Stomach smooth muscle (tissue), 2 donors: ENCODE measurements around the gene CD4.

Source experiments
- H3K27ac ChIP-seq: one replicate; pipeline ENCODE4 v1.7.0; 2013; ENCODE audit warnings: mild to moderate bottlenecking, low read length, inconsistent platforms
- H3K27me3 ChIP-seq, 2 donors: one replicate each; pipeline ENCODE4 v1.7.0; 2013; ENCODE audit warnings: low read length in 2 of 2; ENCODE audit not compliant: insufficient read depth in 2 of 2, control insufficient read depth in 1 of 2
- H3K36me3 ChIP-seq, 2 donors: one replicate each; pipeline ENCODE4 v1.7.0; 2013; ENCODE audit warnings: low read length in 2 of 2; ENCODE audit not compliant: control insufficient read depth in 2 of 2, insufficient read depth in 2 of 2
- H3K4me1 ChIP-seq: one replicate; pipeline ENCODE4 v1.7.0; 2013; ENCODE audit warnings: low read length; ENCODE audit not compliant: control insufficient read depth, insufficient read depth
- H3K4me3 ChIP-seq, 2 donors: one replicate each; pipeline ENCODE4 v1.7.0; 2013; ENCODE audit warnings: low read length in 2 of 2
- H3K9ac ChIP-seq, 2 donors: one replicate each; pipeline ENCODE4 v1.7.0; 2013; ENCODE audit warnings: low read length in 2 of 2, mild to moderate bottlenecking in 1 of 2
- H3K9me3 ChIP-seq, 2 donors: one replicate each; pipeline ENCODE4 v1.7.0; 2013; ENCODE audit warnings: low read length in 2 of 2; ENCODE audit not compliant: control insufficient read depth in 2 of 2
- donor health status: healthy.
- donor health status: Pancreatic carcinoma.

The CD4 gene

DNA sequence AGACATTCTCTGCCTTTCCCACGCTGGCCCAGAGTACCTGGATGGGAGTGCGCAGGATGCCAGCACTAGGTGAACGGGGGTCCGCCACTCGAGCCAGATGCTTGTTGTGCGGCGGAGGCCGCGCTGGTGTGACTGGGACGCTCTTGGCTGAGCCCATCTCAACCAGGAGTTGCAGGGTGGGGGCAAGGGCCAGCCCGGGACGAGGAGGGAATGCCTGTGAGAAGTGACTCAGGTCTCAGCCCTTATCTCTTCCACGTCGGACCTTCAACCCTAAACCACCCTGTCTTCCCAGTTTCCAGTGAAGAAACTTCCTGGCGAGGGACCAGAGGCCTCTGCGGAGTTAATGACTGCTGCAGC, 61.4 kb downstream of the CD4 start:
- Histone ChIP-seq H3K9ac (no peak overlapping the region), H3K9me3 (no peaks in the 10 kb centered on the region)

DNA sequence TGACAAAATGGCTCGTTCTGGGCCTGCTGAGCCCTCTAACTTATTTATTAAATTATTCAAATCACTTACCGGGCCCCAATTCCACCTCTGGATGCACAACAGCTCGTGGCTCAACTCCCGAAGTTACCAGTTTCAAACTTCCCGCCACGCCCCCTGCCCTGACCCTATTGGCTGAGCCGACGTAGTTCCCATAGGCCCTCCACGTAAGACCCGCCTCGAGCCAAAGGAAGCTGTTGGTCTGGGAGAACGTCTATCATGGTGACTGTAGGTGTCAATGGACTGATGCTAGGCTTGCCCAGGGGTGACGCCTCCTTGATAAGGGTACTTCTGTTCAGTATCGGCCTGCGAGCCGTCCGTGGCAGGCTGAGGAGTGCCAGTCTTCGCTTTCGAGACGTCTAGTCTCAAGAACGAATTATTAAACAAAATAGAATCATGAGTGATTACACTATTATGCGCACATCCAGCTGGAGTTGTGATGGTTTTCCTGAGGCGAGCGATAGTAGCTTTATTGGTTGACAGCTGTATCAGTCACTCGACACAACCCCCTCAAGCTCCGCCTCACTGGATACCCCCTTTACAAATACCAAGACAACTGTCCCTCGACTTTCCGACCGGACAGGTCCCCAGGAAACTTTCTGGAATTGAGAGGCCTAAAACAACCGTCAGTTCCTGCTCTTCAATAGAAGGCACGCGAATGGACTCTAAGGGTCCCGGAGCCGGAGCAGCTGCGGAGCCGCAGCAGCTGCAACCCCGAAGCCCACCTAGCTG, 62.0 kb downstream of the CD4 start, which contains the start of gene CDCA3:
TSS of gene CDCA3 (minus strand) at position 134 of the 768 bp plus-strand sequence. CDS start 334 bp downstream, outside the sequence.
- no peaks in the 10 kb centered on the region for H3K9me3 ChIP-seq
- H3K27ac ChIP-seq, result peak within 1 kb of the TSS; percentile 96
- no peaks in the 10 kb centered on the region for H3K27me3 ChIP-seq
- peaks cover 25% of the 10 kb centered on the region for H3K4me1 ChIP-seq
- H3K36me3 ChIP-seq, result peaks cover 16 to 28% of the 10 kb centered on the region in 2 donors
- H3K9ac ChIP-seq, result peak within 1 kb of the TSS; percentile 66 to 92
- peak within 1 kb of the TSS; percentile 82 to 99 for H3K4me3 ChIP-seq

More for the DNA sequence above, 61.4 kb downstream of the CD4 start:
- Histone ChIP-seq H3K27me3 (no peaks in the 10 kb centered on the region), H3K4me3 (peak overlapping the region in 1 of 2 donors; percentile 99), H3K4me1 (peaks cover 25% of the 10 kb centered on the region), H3K36me3 (peaks cover 16 to 26% of the 10 kb centered on the region in 2 donors), H3K27ac (no peak overlapping the region)

DNA sequence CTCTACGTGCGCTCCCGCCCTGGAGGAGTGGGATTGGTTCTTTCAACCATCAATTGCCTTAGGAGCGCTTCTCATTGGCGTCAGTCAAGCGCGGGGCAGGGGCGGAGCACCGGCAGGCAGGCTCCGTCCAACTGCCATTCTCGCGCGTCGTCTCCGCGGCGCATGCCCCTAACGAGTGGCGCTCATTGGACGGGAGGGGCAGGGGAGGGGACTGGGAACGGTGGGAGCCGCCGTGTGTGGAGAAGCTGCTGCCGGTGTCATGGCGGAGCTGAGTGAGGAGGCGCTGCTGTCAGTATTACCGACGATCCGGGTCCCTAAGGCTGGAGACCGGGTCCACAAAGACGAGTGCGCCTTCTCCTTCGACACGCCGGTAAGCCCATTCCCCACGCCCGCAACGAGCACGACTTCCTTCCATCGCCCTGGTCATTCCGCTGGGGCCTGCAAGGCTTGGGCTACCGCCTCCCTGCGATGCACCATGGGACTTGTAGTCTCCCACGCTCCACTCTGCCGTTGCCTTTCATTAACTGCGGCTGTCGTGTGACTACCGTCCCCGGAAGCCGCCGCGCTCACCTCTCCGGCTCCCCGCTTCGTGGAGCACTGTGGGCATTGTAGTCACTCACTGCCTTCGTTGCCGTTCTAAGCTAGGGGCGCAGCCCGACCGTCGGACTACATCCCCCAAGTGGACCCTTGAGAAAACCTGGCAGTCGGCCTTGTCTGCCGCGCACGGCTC, 62.8 kb downstream of the CD4 start, which contains the start of gene USP5:
TSS of gene USP5 (plus strand) at position 230 of the 730 bp plus-strand sequence. CDS start at position 260, 30 bp downstream.
- H3K9me3 ChIP-seq, result no peaks in the 10 kb centered on the region
- H3K27me3 ChIP-seq, result no peaks in the 10 kb centered on the region
- peak within 1 kb of the TSS; percentile 66 to 92 for H3K9ac ChIP-seq
- peaks cover 17 to 28% of the 10 kb centered on the region in 2 donors for H3K36me3 ChIP-seq
- peak within 1 kb of the TSS; percentile 82 to 99 for H3K4me3 ChIP-seq
- peak within 1 kb of the TSS; percentile 96 for H3K27ac ChIP-seq
- H3K4me1 ChIP-seq, result peaks cover 25% of the 10 kb centered on the region

DNA sequence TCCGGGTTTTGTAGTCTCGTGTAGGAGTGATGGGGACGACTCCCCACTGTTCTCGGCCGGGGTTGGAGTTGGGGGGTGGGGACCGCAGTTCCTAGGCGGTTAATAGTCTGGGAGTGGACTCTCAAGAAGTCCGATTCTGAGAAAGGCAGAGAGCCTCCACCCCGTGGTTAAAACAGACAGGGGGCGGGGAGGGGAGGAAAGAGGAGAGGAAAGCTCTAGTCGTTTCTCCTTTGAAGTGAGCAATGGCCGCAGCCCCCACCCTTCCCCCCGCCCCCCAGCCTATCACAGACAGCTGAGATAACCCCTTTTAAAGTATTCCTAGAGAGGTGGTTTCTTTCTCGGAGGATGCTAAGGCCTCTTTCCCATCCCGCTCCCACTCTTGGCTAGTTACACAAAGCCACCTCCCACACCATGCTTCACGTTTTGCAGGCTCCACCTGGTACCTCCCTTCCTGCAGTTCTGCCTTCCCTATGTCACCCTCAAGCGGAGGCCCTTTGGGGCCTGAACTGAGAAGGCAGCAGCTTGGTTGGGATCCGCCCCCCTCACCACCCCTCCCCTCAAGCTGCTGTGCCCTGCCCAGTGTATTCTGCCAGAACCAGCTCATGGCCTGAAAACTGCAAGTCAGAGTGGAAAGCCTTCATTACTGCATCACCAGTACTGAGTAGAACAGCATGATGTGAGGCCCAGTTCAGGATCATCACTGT, 63.5 kb downstream of the CD4 start:
- H3K27me3 ChIP-seq, result no peaks in the 10 kb centered on the region
- H3K4me1 ChIP-seq, result peaks cover 25% of the 10 kb centered on the region
- peak overlapping the region; percentile 96 for H3K27ac ChIP-seq
- H3K9me3 ChIP-seq, result no peaks in the 10 kb centered on the region
- H3K4me3 ChIP-seq, result peak overlapping the region; percentile 62 to 99
- H3K9ac ChIP-seq, result peak overlapping the region; percentile 54 to 66
- H3K36me3 ChIP-seq, result peaks cover 23 to 26% of the 10 kb centered on the region in 2 donors

DNA sequence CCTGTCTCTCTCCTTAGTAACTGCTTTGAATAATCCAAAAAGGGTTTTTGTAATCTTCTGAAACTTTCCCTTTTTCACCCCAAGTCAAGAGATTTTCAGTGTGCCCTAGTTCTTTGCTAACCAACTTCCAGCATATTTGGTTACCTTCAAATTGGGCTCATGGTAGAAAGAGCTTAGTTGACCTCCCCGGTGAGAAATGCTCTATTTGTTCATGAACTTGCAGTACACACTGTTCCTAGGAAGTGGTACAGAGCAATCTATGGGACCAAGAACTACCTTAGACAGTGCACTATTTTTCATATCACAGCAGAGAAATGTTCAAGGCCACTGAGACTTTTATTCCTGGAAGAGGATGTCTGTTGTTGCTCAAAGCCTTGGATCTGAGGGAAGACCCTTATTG, 64.3 kb downstream of the CD4 start:
- Histone ChIP-seq H3K4me1 (peaks cover 25% of the 10 kb centered on the region), H3K9ac (peak overlapping the region; percentile 54 to 66), H3K27me3 (no peaks in the 10 kb centered on the region), H3K4me3 (no peak overlapping the region), H3K36me3 (peaks cover 32 to 33% of the 10 kb centered on the region in 2 donors), H3K9me3 (no peaks in the 10 kb centered on the region), H3K27ac (peak overlapping the region; percentile 96)

DNA sequence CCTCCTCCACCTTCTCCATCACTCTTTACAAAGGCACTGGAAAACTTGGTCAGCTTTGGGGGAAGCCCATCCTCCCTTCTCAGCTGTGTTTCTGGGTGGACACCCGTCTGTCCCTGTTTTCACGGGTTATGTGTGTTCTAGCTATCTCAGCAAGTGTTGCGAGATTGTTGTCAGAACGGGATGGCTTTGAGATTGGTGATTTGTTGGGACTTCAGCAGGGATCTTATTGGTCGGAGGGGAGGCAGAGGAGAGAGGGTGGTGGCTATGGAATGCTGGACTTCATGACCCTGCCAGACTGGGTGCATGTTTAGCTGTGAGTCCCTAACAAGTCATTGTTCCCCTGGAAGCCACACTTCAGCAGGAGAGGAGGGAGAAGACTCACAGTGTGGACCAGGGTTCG, 64.7 kb downstream of the CD4 start:
- Histone ChIP-seq H3K4me1 (peaks cover 25% of the 10 kb centered on the region), H3K9me3 (no peaks in the 10 kb centered on the region), H3K36me3 (peaks cover 34 to 36% of the 10 kb centered on the region in 2 donors), H3K4me3 (no peak overlapping the region), H3K9ac (peak overlapping the region in 1 of 2 donors; percentile 43), H3K27ac (peak overlapping the region; percentile 96), H3K27me3 (no peaks in the 10 kb centered on the region)

DNA sequence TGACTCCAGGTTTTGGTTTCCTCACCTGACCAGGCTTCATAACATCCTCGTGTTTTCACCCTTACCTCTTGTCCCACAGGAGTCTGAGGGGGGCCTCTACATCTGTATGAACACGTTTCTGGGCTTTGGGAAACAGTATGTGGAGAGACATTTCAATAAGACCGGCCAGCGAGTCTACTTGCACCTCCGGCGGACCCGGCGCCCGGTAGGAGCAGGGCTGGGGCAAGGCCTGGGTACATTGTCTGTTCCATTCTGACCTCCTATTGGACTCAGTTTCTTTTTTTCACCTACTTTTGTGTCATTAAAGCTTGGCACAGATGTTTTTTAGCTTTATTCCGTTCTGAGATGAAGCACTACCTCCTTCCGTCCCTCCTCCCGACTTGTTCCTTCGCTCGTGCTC, 66.0 kb downstream of the CD4 start:
- peak overlapping the region; percentile 24 for H3K27ac ChIP-seq
- H3K4me1 ChIP-seq, result peaks cover 25% of the 10 kb centered on the region
- no peak overlapping the region for H3K9ac ChIP-seq
- no peak overlapping the region for H3K4me3 ChIP-seq
- H3K9me3 ChIP-seq, result no peaks in the 10 kb centered on the region
- H3K27me3 ChIP-seq, result no peaks in the 10 kb centered on the region
- H3K36me3 ChIP-seq, result peaks cover 43% of the 10 kb centered on the region in 2 donors

DNA sequence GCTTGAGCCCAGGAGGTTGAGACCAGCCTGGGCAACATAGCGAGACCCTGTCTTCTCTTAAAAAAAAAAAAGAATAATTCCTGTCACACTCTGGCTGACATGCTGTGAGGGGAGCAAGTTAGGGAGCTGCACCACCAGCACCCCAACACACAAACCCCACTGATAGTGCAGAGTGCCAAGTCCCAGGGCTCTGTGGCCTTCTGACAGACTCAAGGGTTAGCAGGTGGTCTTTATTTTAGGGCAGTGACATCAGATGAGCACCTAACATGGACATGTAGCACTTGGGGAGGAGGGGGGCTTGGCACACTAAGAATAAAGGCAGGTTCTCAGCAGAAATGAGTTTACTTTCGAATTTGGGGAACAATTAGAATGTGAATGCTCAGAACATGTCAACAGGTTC, 69.5 kb downstream of the CD4 start:
- no peak overlapping the region for H3K9ac ChIP-seq
- no peaks in the 10 kb centered on the region for H3K9me3 ChIP-seq
- H3K4me3 ChIP-seq, result no peak overlapping the region
- no peaks in the 10 kb centered on the region for H3K27me3 ChIP-seq
- H3K27ac ChIP-seq, result no peak overlapping the region
- H3K4me1 ChIP-seq, result peaks cover 6% of the 10 kb centered on the region
- H3K36me3 ChIP-seq, result peaks cover 68 to 74% of the 10 kb centered on the region in 2 donors

DNA sequence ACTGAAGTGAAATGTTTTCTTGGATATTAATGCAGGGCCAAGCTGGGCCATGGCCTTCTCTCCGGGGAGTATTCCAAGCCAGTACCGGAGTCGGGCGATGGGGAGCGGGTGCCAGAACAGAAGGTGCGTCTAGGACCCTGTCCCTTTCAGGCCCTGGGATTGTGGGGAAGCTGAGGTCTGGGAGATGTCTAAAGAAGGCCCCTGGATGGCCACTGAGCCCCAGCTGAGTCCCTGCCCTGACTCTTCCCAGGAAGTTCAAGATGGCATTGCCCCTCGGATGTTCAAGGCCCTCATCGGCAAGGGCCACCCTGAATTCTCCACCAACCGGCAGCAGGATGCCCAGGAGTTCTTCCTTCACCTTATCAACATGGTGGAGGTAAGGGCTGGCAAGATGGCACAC, 70.8 kb downstream of the CD4 start:
- Histone ChIP-seq H3K9ac (no peak overlapping the region), H3K27ac (no peak overlapping the region), H3K4me1 (no peaks in the 10 kb centered on the region), H3K27me3 (no peaks in the 10 kb centered on the region), H3K36me3 (peaks cover 74 to 79% of the 10 kb centered on the region in 2 donors), H3K4me3 (no peak overlapping the region), H3K9me3 (no peaks in the 10 kb centered on the region)

DNA sequence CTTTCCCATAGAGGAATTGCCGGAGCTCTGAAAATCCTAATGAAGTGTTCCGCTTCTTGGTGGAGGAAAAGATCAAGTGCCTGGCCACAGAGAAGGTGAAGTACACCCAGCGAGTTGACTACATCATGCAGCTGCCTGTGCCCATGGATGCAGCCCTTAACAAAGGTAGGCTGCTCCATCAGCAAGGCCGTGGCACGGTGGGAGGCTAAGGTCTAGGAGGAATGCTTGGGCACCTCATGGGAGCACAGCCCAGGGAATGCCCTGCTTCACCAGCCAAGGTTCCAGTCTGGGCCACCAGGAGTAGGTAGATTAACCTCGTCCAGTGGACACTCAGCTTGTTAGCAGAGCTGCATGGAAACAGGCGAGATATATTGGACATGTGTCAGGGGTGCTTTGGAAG, 71.6 kb downstream of the CD4 start:
- Histone ChIP-seq H3K9me3 (no peaks in the 10 kb centered on the region), H3K27me3 (no peaks in the 10 kb centered on the region), H3K27ac (no peak overlapping the region), H3K9ac (no peak overlapping the region), H3K4me1 (no peaks in the 10 kb centered on the region), H3K4me3 (no peak overlapping the region), H3K36me3 (peaks cover 71 to 79% of the 10 kb centered on the region in 2 donors)
